GM13976 (cell line): ENCODE measurements around the gene GABBR2.
"Not testable (repeated sequence)": the region's sequence is repeated elsewhere in the genome, so short reads cannot be mapped to it uniquely, and the experiment has no call there.

Experiments used
- DNase-seq: peaks from one replicate; pipeline ENCODE4 v3.0.0; 2012; ENCODE audit warnings: low spot score
- CTCF ChIP-seq: IDR thresholded peaks from 2 replicates; pipeline ENCODE4 v1.5.1; 2012; ENCODE audit warnings: borderline replicate concordance, mild to moderate bottlenecking; ENCODE audit not compliant: insufficient read depth; ENCODE audit errors: extremely low read depth, missing control alignments, control extremely low read depth
- in situ Hi-C: fragments of 300-500 bp; cut with MboI; formaldehyde crosslinking; loops from one replicate; pipeline ENCODE4 v1.12.0; 2022; ENCODE audit warnings: low sequenced_read_pairs, mixed read lengths, inconsistent platforms; ENCODE audit not compliant: unreplicated experiment

The GABBR2 gene

GRCh38 chr9:98589102-98589501, 119.6 kb downstream of the GABBR2 start:
- DNase-seq: no peak
- TF ChIP-seq CTCF: no peak

GRCh38 chr9:98584853-98585438, 123.8 kb downstream of the GABBR2 start:
- DNase-seq, in situ Hi-C loops: not testable (repeated sequence)

More at GRCh38 chr9:98589102-98589501, 119.6 kb downstream of the GABBR2 start:
- in situ Hi-C loops: no loop called here

GRCh38 chr9:98584059-98584458, 124.7 kb downstream of the GABBR2 start:
- DNase-seq: no peak
- no peak for TF ChIP-seq CTCF
- in situ Hi-C loops: no loop called here

- in situ Hi-C loops: no loop called here
- no peak for DNase-seq
- no peak for TF ChIP-seq CTCF
These were observed 125.3 kb downstream of the GABBR2 start for GRCh38 chr9:98583417-98583816.

- no peak for TF ChIP-seq CTCF
- in situ Hi-C loops: no loop called here
- DNase-seq: no peak
These were observed 127.8 kb downstream of the GABBR2 start for GRCh38 chr9:98580956-98581355.

- in situ Hi-C loops: no loop called here
- no peak for TF ChIP-seq CTCF
- no peak for DNase-seq
These were observed 129.0 kb downstream of the GABBR2 start for GRCh38 chr9:98579700-98580099.

- in situ Hi-C loops: no loop called here
- no peak for DNase-seq
- no peak for TF ChIP-seq CTCF
These were observed 131.3 kb downstream of the GABBR2 start for GRCh38 chr9:98577446-98577845.

- DNase-seq: no peak
- in situ Hi-C loops: no loop called here
- TF ChIP-seq CTCF: no peak
These were observed 131.9 kb downstream of the GABBR2 start for GRCh38 chr9:98576859-98577258.
